ENCODE measurements around the gene LLGL1.

DNA sequence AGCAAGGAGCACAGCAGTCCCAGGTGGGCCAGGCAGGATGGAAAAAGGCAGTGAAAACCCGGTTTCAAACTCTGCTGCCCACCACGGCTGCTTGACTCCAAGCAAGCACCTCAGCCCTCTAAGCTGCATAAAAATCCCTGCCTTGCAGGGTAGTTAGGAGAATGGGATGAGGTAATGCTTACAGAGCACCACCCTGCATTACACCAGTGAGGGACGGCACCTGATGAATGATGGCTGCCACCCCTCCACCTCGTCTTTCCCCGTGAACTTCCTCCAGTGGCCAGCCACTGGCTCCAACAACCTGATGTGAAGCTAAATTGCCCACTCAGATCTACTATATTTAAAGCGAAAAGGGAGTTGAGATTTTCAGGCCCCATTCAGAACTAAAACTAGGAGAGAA is 56.4 kb downstream of the LLGL1 start:
- TF ChIP-seq, protein P1, sequence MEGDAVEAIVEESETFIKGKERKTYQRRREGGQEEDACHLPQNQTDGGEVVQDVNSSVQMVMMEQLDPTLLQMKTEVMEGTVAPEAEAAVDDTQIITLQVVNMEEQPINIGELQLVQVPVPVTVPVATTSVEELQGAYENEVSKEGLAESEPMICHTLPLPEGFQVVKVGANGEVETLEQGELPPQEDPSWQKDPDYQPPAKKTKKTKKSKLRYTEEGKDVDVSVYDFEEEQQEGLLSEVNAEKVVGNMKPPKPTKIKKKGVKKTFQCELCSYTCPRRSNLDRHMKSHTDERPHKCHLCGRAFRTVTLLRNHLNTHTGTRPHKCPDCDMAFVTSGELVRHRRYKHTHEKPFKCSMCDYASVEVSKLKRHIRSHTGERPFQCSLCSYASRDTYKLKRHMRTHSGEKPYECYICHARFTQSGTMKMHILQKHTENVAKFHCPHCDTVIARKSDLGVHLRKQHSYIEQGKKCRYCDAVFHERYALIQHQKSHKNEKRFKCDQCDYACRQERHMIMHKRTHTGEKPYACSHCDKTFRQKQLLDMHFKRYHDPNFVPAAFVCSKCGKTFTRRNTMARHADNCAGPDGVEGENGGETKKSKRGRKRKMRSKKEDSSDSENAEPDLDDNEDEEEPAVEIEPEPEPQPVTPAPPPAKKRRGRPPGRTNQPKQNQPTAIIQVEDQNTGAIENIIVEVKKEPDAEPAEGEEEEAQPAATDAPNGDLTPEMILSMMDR (conservative IDR thresholded peaks at IDR 0.05; ENCODE audit: low read depth, low read length), result no peak
- TF ChIP-seq EZH2 (IDR thresholded peaks at IDR 0.05; ENCODE audit: borderline replicate concordance, low read depth, low read length, poor library complexity, severe bottlenecking), result no peak
